ENCODE data around the gene SPOCK1.
A peak's percentile ranks its signal among the peaks of the same experiment; 100 is the strongest.

Gene SPOCK1

GRCh38 chr5:137037848-137038247 is 461.3 kb downstream of the SPOCK1 start:
- DNase-seq = peak; percentile 2 to 27

GRCh38 chr5:137036640-137037039 is 462.5 kb downstream of the SPOCK1 start:
- DNase-seq = peak; percentile 95 to 97

- DNase-seq = peak in 1 of 2 experiments; percentile 40
These were observed 463.6 kb downstream of the SPOCK1 start for GRCh38 chr5:137035480-137035878.

GRCh38 chr5:137034764-137035479 is 464.2 kb downstream of the SPOCK1 start:
- peak; percentile 37 to 77 for DNase-seq

GRCh38 chr5:137034213-137034612 is 464.9 kb downstream of the SPOCK1 start:
- no peak for DNase-seq

GRCh38 chr5:137032929-137033328 is 466.2 kb downstream of the SPOCK1 start:
- no peak for DNase-seq

- DNase-seq = no peak
These were observed 471.4 kb downstream of the SPOCK1 start for GRCh38 chr5:137027758-137028157.

GRCh38 chr5:137026296-137026695 is 472.8 kb downstream of the SPOCK1 start:
- no peak for DNase-seq

GRCh38 chr5:137024044-137024443 is 475.1 kb downstream of the SPOCK1 start:
- DNase-seq = peak; percentile 87 to 93

- no peak for DNase-seq
These were observed 475.8 kb downstream of the SPOCK1 start for GRCh38 chr5:137023371-137023770.

GRCh38 chr5:137022725-137023124 is 476.4 kb downstream of the SPOCK1 start:
- DNase-seq = no peak

GRCh38 chr5:137022043-137022442 is 477.1 kb downstream of the SPOCK1 start:
- DNase-seq = no peak

- no peak for DNase-seq
These were observed 479.9 kb downstream of the SPOCK1 start for GRCh38 chr5:137019229-137019628.

GRCh38 chr5:137016783-137017324 is 482.3 kb downstream of the SPOCK1 start:
- peak; percentile 0 to 9 for DNase-seq

GRCh38 chr5:137015540-137016116 is 483.5 kb downstream of the SPOCK1 start:
- peak; percentile 7 to 67 for DNase-seq

GRCh38 chr5:137014731-137015130 is 484.4 kb downstream of the SPOCK1 start:
- DNase-seq = no peak

- peak; percentile 3 to 19 for DNase-seq
These were observed 488.9 kb downstream of the SPOCK1 start for GRCh38 chr5:137010226-137010625.

- DNase-seq = no peak
These were observed 494.8 kb downstream of the SPOCK1 start for GRCh38 chr5:137004279-137004678.

- no peak for DNase-seq
These were observed 498.0 kb downstream of the SPOCK1 start for GRCh38 chr5:137001026-137001569.

GRCh38 chr5:136999787-137000186 is 499.3 kb downstream of the SPOCK1 start:
- DNase-seq = no peak

- DNase-seq = peak; percentile 96
These were observed 500.2 kb downstream of the SPOCK1 start for GRCh38 chr5:136998854-136999357.

GRCh38 chr5:136994154-136994553 is 505.0 kb downstream of the SPOCK1 start:
- DNase-seq = no peak

- DNase-seq = no peak
These were observed 506.2 kb downstream of the SPOCK1 start for GRCh38 chr5:136992796-136993489.

Data from NCI-H526 (cell line).